HUES6 (cell line): Measurements from ENCODE around the gene CLDN15.

Experiments used
- H3K27ac ChIP-seq: 2 replicates; pipeline ENCODE4 v1.7.0; 2013; ENCODE audit warnings: low read depth, mild to moderate bottlenecking, low read length, inconsistent platforms
- H3K27me3 ChIP-seq: 2 replicates; pipeline ENCODE4 v1.6.1; 2013; ENCODE audit warnings: low read length; ENCODE audit not compliant: control insufficient read depth, insufficient read depth
- H3K36me3 ChIP-seq: 2 replicates; pipeline ENCODE4 v1.6.1; 2013; ENCODE audit warnings: low read length; ENCODE audit not compliant: control insufficient read depth, insufficient read depth
- H3K4me1 ChIP-seq: 2 replicates; pipeline ENCODE4 v1.6.1; 2013; ENCODE audit warnings: low read length; ENCODE audit not compliant: control insufficient read depth, insufficient read depth
- H3K4me3 ChIP-seq: 2 replicates; pipeline ENCODE4 v1.5.1; 2013; ENCODE audit warnings: low read depth, low read length
- H3K9ac ChIP-seq: one replicate; pipeline ENCODE4 v1.6.1; 2013; ENCODE audit warnings: mild to moderate bottlenecking, low read length
- H3K9me3 ChIP-seq: 2 replicates; pipeline ENCODE4 v1.6.1; 2013; ENCODE audit warnings: low read depth, low read length; ENCODE audit not compliant: control insufficient read depth, insufficient read depth

The CLDN15 gene

DNA sequence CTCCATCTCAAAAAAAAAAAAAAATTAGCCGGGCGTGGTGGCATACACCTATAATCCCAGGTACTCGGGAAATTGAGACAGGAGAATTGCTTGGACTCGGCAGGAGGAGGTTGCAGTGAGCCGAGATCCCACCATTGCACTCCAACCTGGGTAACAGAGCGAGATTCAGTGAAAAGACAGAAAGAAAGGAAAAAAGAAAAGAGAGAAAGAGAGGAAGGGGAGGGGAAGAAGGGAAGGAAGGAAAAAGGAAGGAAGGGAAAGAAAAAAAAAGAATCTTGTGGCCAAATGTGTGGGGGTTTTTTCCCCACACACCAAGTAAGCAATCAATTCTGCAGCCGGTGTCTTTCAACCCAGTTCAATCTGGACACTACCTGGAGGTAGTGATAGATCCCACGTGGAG is 48.5 kb downstream of the CLDN15 start:
- H3K27me3 ChIP-seq: no peaks in the 10 kb centered on the region
- H3K36me3 ChIP-seq: no peaks in the 10 kb centered on the region
- no peak overlapping the region for H3K4me3 ChIP-seq
- no peak overlapping the region for H3K27ac ChIP-seq
- H3K9ac ChIP-seq: no peak overlapping the region
- no peaks in the 10 kb centered on the region for H3K9me3 ChIP-seq
- no peaks in the 10 kb centered on the region for H3K4me1 ChIP-seq

DNA sequence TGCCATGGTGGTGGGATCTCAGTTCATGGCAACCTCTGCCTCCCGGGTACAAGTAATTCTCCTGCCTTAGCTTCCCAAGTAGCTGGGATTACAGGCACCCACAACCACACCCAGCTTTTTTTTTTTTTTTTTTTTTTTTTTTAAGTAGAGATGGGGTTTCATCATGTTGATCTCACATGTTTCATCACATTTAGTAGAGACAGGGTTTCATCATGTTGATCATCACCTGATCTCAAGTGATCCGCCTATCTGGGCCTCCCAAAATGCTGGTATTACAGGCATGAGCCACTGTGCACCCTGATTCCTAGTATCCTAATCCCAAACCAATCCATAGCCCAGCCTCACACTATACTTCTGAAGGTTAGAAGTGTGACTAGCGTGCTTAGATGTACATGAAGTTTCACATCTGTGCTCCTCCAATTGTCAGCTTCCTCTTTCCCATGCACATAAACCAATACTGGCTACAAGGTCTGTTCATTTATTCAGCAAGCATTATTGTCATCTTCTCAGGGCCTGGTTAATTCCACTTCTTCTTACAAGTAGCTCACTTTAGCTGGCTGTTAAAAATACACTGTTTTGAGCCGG is 50.7 kb downstream of the CLDN15 start:
- Histone ChIP-seq H3K27me3 (no peaks in the 10 kb centered on the region; the same call in 1 of the 2 replicates), H3K9me3 (no peaks in the 10 kb centered on the region), H3K27ac (no peak overlapping the region), H3K4me3 (no peak overlapping the region), H3K36me3 (no peaks in the 10 kb centered on the region), H3K4me1 (no peaks in the 10 kb centered on the region), H3K9ac (no peak overlapping the region)

DNA sequence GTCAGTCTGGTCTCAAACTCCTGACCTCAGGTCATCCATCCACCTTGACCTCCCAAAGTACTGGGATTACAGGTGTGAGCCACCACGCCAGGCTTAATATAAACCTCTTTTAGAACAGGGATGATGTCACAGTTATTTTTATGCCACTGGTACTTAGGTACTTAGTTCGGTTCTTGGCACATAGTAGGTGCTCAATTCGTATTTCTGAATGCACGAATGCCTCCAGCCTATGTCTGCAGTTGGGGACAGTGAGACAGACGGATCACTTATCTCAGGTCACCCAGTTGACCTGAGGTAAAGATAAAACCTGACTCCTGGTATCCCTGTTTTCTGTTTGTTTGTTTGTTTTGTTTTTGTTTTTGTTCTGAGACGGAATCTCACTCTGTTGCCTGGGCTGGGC is 51.4 kb downstream of the CLDN15 start:
- H3K9ac ChIP-seq: no peak overlapping the region
- no peak overlapping the region for H3K27ac ChIP-seq
- no peak overlapping the region for H3K4me3 ChIP-seq
- H3K27me3 ChIP-seq: peaks cover 3% of the 10 kb centered on the region; the same call in 1 of the 2 replicates
- no peaks in the 10 kb centered on the region for H3K4me1 ChIP-seq
- H3K36me3 ChIP-seq: no peaks in the 10 kb centered on the region
- H3K9me3 ChIP-seq: no peaks in the 10 kb centered on the region

DNA sequence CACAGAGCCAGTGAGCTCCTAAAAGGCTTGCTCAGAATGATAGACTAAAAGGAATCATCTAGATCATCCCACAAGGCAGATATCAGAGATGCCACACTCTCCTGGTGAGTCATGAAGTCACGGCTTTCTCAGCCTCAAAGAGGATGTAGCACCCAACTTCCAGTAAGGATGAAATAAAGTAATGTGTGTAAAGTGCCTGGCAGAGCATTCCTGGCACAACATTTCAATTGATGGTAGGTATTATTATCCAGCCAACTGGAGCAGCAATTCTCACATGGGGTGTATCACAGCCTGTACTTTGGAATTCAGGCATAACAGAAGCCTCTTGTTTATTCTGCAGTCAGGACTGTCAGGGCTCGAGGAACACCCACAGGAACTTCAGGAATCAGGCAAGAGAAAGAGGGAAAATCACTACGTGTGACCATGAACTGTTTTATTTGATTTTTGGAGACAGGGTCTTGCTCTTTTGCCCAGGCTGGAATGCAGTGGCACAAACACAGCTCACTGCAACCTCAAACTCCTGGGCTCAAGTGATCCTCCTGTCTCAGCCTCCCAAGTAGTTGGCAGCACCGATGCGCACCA is 52.3 kb downstream of the CLDN15 start:
- peaks cover 11% of the 10 kb centered on the region for H3K27me3 ChIP-seq
- peaks cover 5% of the 10 kb centered on the region; the same call in 1 of the 2 replicates for H3K4me1 ChIP-seq
- no peaks in the 10 kb centered on the region for H3K9me3 ChIP-seq
- no peaks in the 10 kb centered on the region for H3K36me3 ChIP-seq
- H3K4me3 ChIP-seq: no peak overlapping the region
- no peak overlapping the region for H3K9ac ChIP-seq
- H3K27ac ChIP-seq: no peak overlapping the region
